Progenitor cell of endocrine pancreas (in vitro differentiated cells): Measurements from ENCODE around the gene IFIT1B. TPM values are rescaled to one million over a fixed set of nuclear protein-coding genes. Genes with fewer than 3 reads are reported as not detected.

Experiments
- DNase-seq: peaks from one replicate; pipeline ENCODE4 v3.0.0; 2021; ENCODE audit warnings: low spot score; ENCODE audit not compliant: unreplicated experiment
- H3K27ac Mint-ChIP-seq: 2 replicates; pipeline ENCODE4 v1.8.0; 2021; ENCODE audit warnings: mild to moderate bottlenecking, moderate library complexity, mixed read lengths
- H3K27me3 Mint-ChIP-seq: 2 replicates; pipeline ENCODE4 v1.8.0; 2021; ENCODE audit warnings: mixed read lengths
- H3K36me3 Mint-ChIP-seq: 2 replicates; pipeline ENCODE4 v1.8.0; 2022; ENCODE audit warnings: mixed read lengths; ENCODE audit not compliant: insufficient read depth
- H3K4me1 Mint-ChIP-seq: 2 replicates; pipeline ENCODE4 v1.8.0; 2021; ENCODE audit warnings: low read depth, mixed read lengths
- H3K4me3 Mint-ChIP-seq: 2 replicates; pipeline ENCODE4 v1.8.0; 2021; ENCODE audit warnings: low read depth, mild to moderate bottlenecking, moderate library complexity, mixed read lengths
- H3K9me3 Mint-ChIP-seq: 2 replicates; pipeline ENCODE4 v1.8.0; 2021; ENCODE audit warnings: low read depth, mixed read lengths
- CTCF ChIP-seq: fragments of 200-600 bp; sonication (generic); IDR thresholded peaks from one replicate; pipeline ENCODE4 v1.5.0; 2021; ENCODE audit warnings: antibody characterized with exemption, mild to moderate bottlenecking; ENCODE audit not compliant: unreplicated experiment
- total RNA-seq: library from RNA; stranded (reverse); gene quantifications from 2 replicates; pipeline ENCODE4 v1.2.1, GENCODE V29; 2021

IFIT1B gene
- total RNA-seq, 1 donor from 2014 or later, result not detected

GRCh38 chr10:89431977-89432376 is 54.1 kb downstream of the IFIT1B start:
- no peak overlapping the region for H3K27ac Mint-ChIP-seq

More at GRCh38 chr10:89431977-89432376, 54.1 kb downstream of the IFIT1B start:
- Mint-ChIP-seq H3K4me3 (no peak overlapping the region), H3K36me3 (peaks cover 2% of the 10 kb centered on the region), H3K27me3 (peaks cover 6% of the 10 kb centered on the region), H3K9me3 (no peaks in the 10 kb centered on the region), H3K4me1 (peaks cover 5% of the 10 kb centered on the region)
- TF ChIP-seq CTCF, result no peak
- no peak for DNase-seq

Other genes starting within 250 kb of the IFIT1B start
- gene CH25H, start 170.7 kb upstream of the IFIT1B start, total RNA-seq, result not detected in 2 replicates
- gene LIPA, start 126.3 kb upstream of the IFIT1B start, total RNA-seq, result 17.0 and 19.5 TPM in 2 replicates
- gene IFIT2, start 76.0 kb upstream of the IFIT1B start, total RNA-seq, result not detected in 2 replicates
- gene IFIT3, start 50.1 kb upstream of the IFIT1B start, total RNA-seq, result 0.16 TPM in 1 of 2 replicates, not detected in the other
- gene IFIT1, start 14.6 kb downstream of the IFIT1B start, total RNA-seq, result 0.20 and 0.34 TPM in 2 replicates
- gene IFIT5, start 36.5 kb downstream of the IFIT1B start, total RNA-seq, result 6.0 and 6.2 TPM in 2 replicates
- gene SLC16A12, start 157.5 kb downstream of the IFIT1B start, total RNA-seq, result 16.1 and 20.6 TPM in 2 replicates